Neural progenitor cell (in vitro differentiated cells): ENCODE measurements around the gene PYHIN1.

Experiments
- EZH2 ChIP-seq: fragments of 200-600 bp; sonication (generic); IDR thresholded peaks from 2 replicates; pipeline ENCODE4 v1.6.1; 2017; ENCODE audit warnings: antibody characterized with exemption, mild to moderate bottlenecking, moderate library complexity
- EZH2phosphoT487 ChIP-seq: fragments of 200-600 bp; sonication (generic); IDR thresholded peaks from 2 replicates; pipeline ENCODE4 v1.6.1; 2017; ENCODE audit warnings: antibody characterized with exemption
- TF ChIP-seq, protein P1 (sequence below): fragments of 200-600 bp; sonication (generic); IDR thresholded peaks from 2 replicates; pipeline ENCODE4 v1.5.1; 2017; ENCODE audit warnings: antibody characterized with exemption, mild to moderate bottlenecking

DNA sequence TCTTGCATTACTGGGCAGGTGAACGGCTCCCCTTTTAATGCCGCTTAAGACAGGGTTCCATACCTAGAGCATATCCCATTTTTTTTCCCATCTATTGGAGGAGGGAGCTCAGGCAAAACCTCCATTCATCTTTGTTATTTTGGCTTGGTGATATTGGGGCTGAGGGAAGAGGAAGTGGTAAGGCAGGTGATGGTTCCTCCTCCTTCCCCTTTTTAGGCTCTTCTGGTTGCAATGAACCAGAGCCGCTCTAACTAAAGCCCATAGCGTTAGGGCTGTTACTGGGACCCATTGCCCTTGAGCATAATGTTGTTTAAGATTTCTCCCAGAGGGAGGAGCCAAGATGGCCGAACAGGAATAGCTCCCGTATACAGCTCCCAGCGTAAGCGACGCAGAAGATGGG lies 21.1 kb downstream of the PYHIN1 start:
- TF ChIP-seq, protein P1, sequence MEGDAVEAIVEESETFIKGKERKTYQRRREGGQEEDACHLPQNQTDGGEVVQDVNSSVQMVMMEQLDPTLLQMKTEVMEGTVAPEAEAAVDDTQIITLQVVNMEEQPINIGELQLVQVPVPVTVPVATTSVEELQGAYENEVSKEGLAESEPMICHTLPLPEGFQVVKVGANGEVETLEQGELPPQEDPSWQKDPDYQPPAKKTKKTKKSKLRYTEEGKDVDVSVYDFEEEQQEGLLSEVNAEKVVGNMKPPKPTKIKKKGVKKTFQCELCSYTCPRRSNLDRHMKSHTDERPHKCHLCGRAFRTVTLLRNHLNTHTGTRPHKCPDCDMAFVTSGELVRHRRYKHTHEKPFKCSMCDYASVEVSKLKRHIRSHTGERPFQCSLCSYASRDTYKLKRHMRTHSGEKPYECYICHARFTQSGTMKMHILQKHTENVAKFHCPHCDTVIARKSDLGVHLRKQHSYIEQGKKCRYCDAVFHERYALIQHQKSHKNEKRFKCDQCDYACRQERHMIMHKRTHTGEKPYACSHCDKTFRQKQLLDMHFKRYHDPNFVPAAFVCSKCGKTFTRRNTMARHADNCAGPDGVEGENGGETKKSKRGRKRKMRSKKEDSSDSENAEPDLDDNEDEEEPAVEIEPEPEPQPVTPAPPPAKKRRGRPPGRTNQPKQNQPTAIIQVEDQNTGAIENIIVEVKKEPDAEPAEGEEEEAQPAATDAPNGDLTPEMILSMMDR, result no peak
- TF ChIP-seq EZH2, result no peak
- no peak for TF ChIP-seq EZH2phosphoT487
